Tibial artery (tissue), 4 donors: Measurements from ENCODE around the gene DUSP6.

Source experiments
- DNase-seq, 2 donors: peaks; one replicate each; pipeline ENCODE4 v3.0.0-alpha.2; 2019
- H3K27ac ChIP-seq, 2 donors: fragments of 200-600 bp; sonication (generic) in 1 of 2; 1 replicate in 1 of 2; 2 replicates in 1 of 2; pipeline ENCODE4 v1.5.1; 2018 to 2019; ENCODE audit warnings: mild to moderate bottlenecking in 1 of 2
- H3K27me3 ChIP-seq, 2 donors: fragments of 200-600 bp; sonication (generic) in 1 of 2; one replicate each; pipeline versions ENCODE4 v1.5.1 to v1.6.0; 2016 to 2019
- H3K36me3 ChIP-seq, 3 donors: fragments of 200-600 bp; sonication (generic) in 2 of 3; one replicate each; pipeline ENCODE4 v1.5.1; 2016 to 2019; ENCODE audit warnings: mild to moderate bottlenecking in 2 of 3
- H3K4me1 ChIP-seq, 4 donors: fragments of 200-600 bp; sonication (generic) in 2 of 4; 1 replicate in 3 of 4; 2 replicates in 1 of 4; pipeline ENCODE4 v1.5.1; 2016 to 2019
- H3K4me3 ChIP-seq, 2 donors: fragments of 200-600 bp; sonication (generic) in 1 of 2; 1 replicate in 1 of 2; 2 replicates in 1 of 2; pipeline ENCODE4 v1.5.1; 2018 to 2019; ENCODE audit warnings: mild to moderate bottlenecking in 2 of 2
- H3K9me3 ChIP-seq, 3 donors: fragments of 200-600 bp; sonication (generic) in 1 of 3; one replicate each; pipeline ENCODE4 v1.5.1; 2016 to 2019
- CTCF ChIP-seq, 2 experiments: fragments of 200-600 bp in 1 of 2; fragments of 450-650 bp in 1 of 2; IDR thresholded peaks; one replicate each; pipeline ENCODE4 v1.5.1; 2017 to 2019; ENCODE audit warnings: antibody characterized with exemption in 2 of 2, mild to moderate bottlenecking in 1 of 2, moderate library complexity in 1 of 2
- intact Hi-C: fragments of 100-400 bp; cut with DNase I; formaldehyde crosslinking; loops from one replicate; pipeline ENCODE4 v1.15.0; 2023; ENCODE audit warnings: low total_unique reads

Gene DUSP6

DNA sequence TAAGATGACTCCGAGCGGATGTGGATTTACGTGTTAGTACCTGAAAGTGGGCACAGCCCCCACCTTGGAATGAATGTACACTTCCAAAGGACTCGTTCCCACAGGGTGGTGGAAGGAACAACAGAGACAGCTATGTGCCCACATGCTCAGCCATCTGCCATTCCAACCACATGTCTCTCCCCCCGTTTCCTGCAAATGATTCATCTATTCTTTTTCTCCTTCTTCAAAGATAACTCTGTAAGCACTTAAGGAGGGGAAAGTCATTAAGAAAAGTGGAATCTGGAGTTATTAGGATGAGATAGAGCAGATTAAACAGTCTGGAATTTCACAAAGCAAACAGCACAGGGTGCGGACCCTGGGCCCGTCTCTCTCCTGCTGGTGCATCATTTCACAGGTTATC lies 18.5 kb upstream of the DUSP6 start:
- no peak for TF ChIP-seq CTCF (IDR thresholded peaks at IDR 0.05)
- Histone ChIP-seq H3K36me3 (no peaks in the 10 kb centered on the region), H3K4me3 (no peak overlapping the region), H3K9me3 (no peaks in the 10 kb centered on the region), H3K4me1 (peaks cover 0 to 32% (median 19%) of the 10 kb centered on the region in 4 donors), H3K27ac (no peak overlapping the region), H3K27me3 (no peaks in the 10 kb centered on the region)
- DNase-seq: no peak
- intact Hi-C loops: no loop called here

DNA sequence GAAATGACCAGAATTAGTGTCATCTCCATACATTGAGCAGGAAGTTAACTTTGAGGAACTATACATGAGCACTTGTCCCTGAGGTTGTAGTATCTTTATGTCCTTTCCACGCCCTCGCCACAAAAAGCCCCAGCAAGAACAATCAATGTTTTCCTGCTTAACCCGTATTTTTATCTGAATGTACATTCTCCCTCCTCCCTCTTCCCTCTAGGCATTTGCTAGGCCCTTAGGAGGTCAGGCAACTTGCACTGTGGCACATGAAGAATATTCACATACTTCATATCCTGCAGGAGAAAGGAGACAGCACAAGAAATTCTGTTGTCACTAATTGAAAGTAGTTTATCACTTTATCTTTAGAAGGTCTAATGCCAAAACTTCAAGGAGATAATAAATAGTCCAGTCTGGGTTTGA lies 18.1 kb upstream of the DUSP6 start:
- Histone ChIP-seq H3K4me3 (no peak overlapping the region), H3K27me3 (no peaks in the 10 kb centered on the region), H3K36me3 (no peaks in the 10 kb centered on the region), H3K27ac (no peak overlapping the region), H3K9me3 (no peaks in the 10 kb centered on the region), H3K4me1 (peaks cover 0 to 32% (median 19%) of the 10 kb centered on the region in 4 donors)
- intact Hi-C loops: no loop called here
- DNase-seq: no peak
- TF ChIP-seq CTCF (IDR thresholded peaks at IDR 0.05): no peak

- no peak for TF ChIP-seq CTCF (IDR thresholded peaks at IDR 0.05)
- no peak for DNase-seq
- Histone ChIP-seq H3K4me3 (no peak overlapping the region), H3K27ac (no peak overlapping the region), H3K27me3 (no peaks in the 10 kb centered on the region), H3K9me3 (no peaks in the 10 kb centered on the region), H3K4me1 (peaks cover 0 to 24% (median 13%) of the 10 kb centered on the region in 4 donors), H3K36me3 (no peaks in the 10 kb centered on the region)
- intact Hi-C loops: no loop called here
These were observed 16.9 kb upstream of the DUSP6 start for GRCh38 chr12:89369166-89369565.

GRCh38 chr12:89368391-89368790 lies 16.1 kb upstream of the DUSP6 start:
- Histone ChIP-seq H3K36me3 (no peaks in the 10 kb centered on the region), H3K4me3 (no peak overlapping the region), H3K27me3 (no peaks in the 10 kb centered on the region), H3K9me3 (no peaks in the 10 kb centered on the region), H3K27ac (no peak overlapping the region), H3K4me1 (peaks cover 0 to 16% (median 10%) of the 10 kb centered on the region in 4 donors)
- TF ChIP-seq CTCF (IDR thresholded peaks at IDR 0.05): no peak
- DNase-seq: no peak
- intact Hi-C loops: no loop called here

DNA sequence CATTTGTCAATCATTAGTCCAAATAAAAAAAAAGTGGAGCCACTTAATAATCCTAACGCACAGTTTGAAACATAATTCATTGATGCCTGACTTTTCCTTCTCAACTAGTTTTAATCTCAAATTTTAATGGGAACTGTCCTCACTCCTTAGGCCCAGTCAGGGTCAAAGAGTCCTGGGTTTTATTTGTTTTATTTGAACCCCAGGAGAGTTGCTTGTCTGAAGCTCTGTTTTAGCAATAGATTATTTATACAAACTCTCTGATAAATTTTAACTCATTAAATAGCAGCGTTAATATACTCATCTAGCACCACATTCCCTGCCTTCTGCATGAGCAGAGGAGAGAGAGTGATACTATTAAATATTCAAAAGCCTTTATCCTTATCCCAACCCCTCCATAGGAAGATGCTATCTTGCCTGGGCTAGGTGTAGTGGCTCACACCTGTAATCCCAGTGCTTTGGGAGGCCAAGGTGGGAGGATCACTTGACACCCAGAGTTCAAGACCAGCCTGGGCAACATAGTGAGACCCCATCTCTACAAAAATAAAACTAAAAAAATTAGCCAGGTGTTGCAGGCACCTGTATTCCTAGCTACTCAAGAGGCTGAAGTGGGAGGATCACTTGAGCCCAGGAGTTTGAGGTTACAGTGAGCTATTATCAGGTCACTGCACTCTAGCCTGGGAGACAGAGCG lies 14.5 kb upstream of the DUSP6 start:
- H3K27ac ChIP-seq: no peak overlapping the region
- H3K4me1 ChIP-seq: peaks cover 0 to 6% (median 2%) of the 10 kb centered on the region in 4 donors
- intact Hi-C loops: no loop called here
- DNase-seq: no peak
- peaks cover 0 to 6% (median 6%) of the 10 kb centered on the region in 3 donors for H3K36me3 ChIP-seq
- no peaks in the 10 kb centered on the region for H3K9me3 ChIP-seq
- no peak for TF ChIP-seq CTCF (IDR thresholded peaks at IDR 0.05)
- no peak overlapping the region for H3K4me3 ChIP-seq
- H3K27me3 ChIP-seq: no peaks in the 10 kb centered on the region
